ENCODE data around the gene MLLT1. TPM values are rescaled to one million over a fixed set of nuclear protein-coding genes. Genes with fewer than 3 reads are reported as not detected.

MLLT1 gene
- total RNA-seq, 1 donor from 2014 or later: 59.2 TPM

- no peak overlapping the region for H3K4me3 Mint-ChIP-seq (ENCODE audit: unreplicated experiment)
- H3K27me3 Mint-ChIP-seq (ENCODE audit: unreplicated experiment): peaks cover 9% of the 10 kb centered on the region
- TF ChIP-seq CTCF (IDR thresholded peaks at IDR 0.05; ENCODE audit: unreplicated experiment): no peak
- peaks cover 34% of the 10 kb centered on the region for H3K9me3 Mint-ChIP-seq (ENCODE audit: unreplicated experiment)
- H3K4me1 Mint-ChIP-seq (ENCODE audit: unreplicated experiment): no peaks in the 10 kb centered on the region
- H3K36me3 Mint-ChIP-seq (ENCODE audit: low read depth, unreplicated experiment): peaks cover 15% of the 10 kb centered on the region
- no peak overlapping the region for H3K27ac Mint-ChIP-seq (ENCODE audit: unreplicated experiment)
- no peak for DNase-seq (ENCODE audit: low spot score)
Observed at GRCh38 chr19:6185835-6186834, 93.6 kb downstream of the MLLT1 start.

- peaks cover 6% of the 10 kb centered on the region for H3K27me3 Mint-ChIP-seq (ENCODE audit: unreplicated experiment)
- H3K4me3 Mint-ChIP-seq (ENCODE audit: unreplicated experiment): no peak overlapping the region
- no peaks in the 10 kb centered on the region for H3K4me1 Mint-ChIP-seq (ENCODE audit: unreplicated experiment)
- no peak for TF ChIP-seq CTCF (IDR thresholded peaks at IDR 0.05; ENCODE audit: unreplicated experiment)
- H3K9me3 Mint-ChIP-seq (ENCODE audit: unreplicated experiment): peaks cover 25% of the 10 kb centered on the region
- DNase-seq (ENCODE audit: low spot score): no peak
- no peak overlapping the region for H3K27ac Mint-ChIP-seq (ENCODE audit: unreplicated experiment)
- H3K36me3 Mint-ChIP-seq (ENCODE audit: low read depth, unreplicated experiment): peaks cover 11% of the 10 kb centered on the region
Observed at GRCh38 chr19:6185093-6185834, 94.5 kb downstream of the MLLT1 start.

- no peaks in the 10 kb centered on the region for H3K4me1 Mint-ChIP-seq (ENCODE audit: unreplicated experiment)
- H3K4me3 Mint-ChIP-seq (ENCODE audit: unreplicated experiment): no peak overlapping the region
- TF ChIP-seq CTCF (IDR thresholded peaks at IDR 0.05; ENCODE audit: unreplicated experiment): no peak
- H3K27ac Mint-ChIP-seq (ENCODE audit: unreplicated experiment): no peak overlapping the region
- H3K9me3 Mint-ChIP-seq (ENCODE audit: unreplicated experiment): peaks cover 13% of the 10 kb centered on the region
- no peaks in the 10 kb centered on the region for H3K36me3 Mint-ChIP-seq (ENCODE audit: low read depth, unreplicated experiment)
- DNase-seq (ENCODE audit: low spot score): no peak
- peaks cover 3% of the 10 kb centered on the region for H3K27me3 Mint-ChIP-seq (ENCODE audit: unreplicated experiment)
Observed at GRCh38 chr19:6181119-6181518, 98.7 kb downstream of the MLLT1 start.

- Mint-ChIP-seq H3K4me3 (ENCODE audit: unreplicated experiment) (no peak overlapping the region), H3K4me1 (ENCODE audit: unreplicated experiment) (no peaks in the 10 kb centered on the region), H3K27ac (ENCODE audit: unreplicated experiment) (no peak overlapping the region), H3K9me3 (ENCODE audit: unreplicated experiment) (peaks cover 4% of the 10 kb centered on the region), H3K36me3 (ENCODE audit: low read depth, unreplicated experiment) (peaks cover 3% of the 10 kb centered on the region), H3K27me3 (ENCODE audit: unreplicated experiment) (peaks cover 2% of the 10 kb centered on the region)
- no peak for DNase-seq (ENCODE audit: low spot score)
- TF ChIP-seq CTCF (IDR thresholded peaks at IDR 0.05; ENCODE audit: unreplicated experiment): no peak
Observed at GRCh38 chr19:6173190-6173589, 106.6 kb downstream of the MLLT1 start.
